Measurements from ENCODE around the gene GCGR. TPM values are rescaled to one million over a fixed set of nuclear protein-coding genes. Genes with fewer than 3 reads are reported as not detected.

The GCGR gene
- total RNA-seq, 1 donor from 2014 or later, result 0.74 TPM

GRCh38 chr17:81821147-81821546 lies 17.2 kb downstream of the GCGR start:
- peaks cover 2% of the 10 kb centered on the region for H3K36me3 Mint-ChIP-seq
- no peaks in the 10 kb centered on the region for H3K9me3 Mint-ChIP-seq
- H3K27me3 Mint-ChIP-seq (ENCODE audit: low read depth), result peaks cover 21% of the 10 kb centered on the region
- no peak for DNase-seq (ENCODE audit: low spot score in 2 of 2, unreplicated experiment in 2 of 2)
- H3K4me3 Mint-ChIP-seq, result no peak overlapping the region
- H3K4me1 Mint-ChIP-seq, result peaks cover 6% of the 10 kb centered on the region
- no peak overlapping the region for H3K27ac Mint-ChIP-seq
- TF ChIP-seq, protein P1, sequence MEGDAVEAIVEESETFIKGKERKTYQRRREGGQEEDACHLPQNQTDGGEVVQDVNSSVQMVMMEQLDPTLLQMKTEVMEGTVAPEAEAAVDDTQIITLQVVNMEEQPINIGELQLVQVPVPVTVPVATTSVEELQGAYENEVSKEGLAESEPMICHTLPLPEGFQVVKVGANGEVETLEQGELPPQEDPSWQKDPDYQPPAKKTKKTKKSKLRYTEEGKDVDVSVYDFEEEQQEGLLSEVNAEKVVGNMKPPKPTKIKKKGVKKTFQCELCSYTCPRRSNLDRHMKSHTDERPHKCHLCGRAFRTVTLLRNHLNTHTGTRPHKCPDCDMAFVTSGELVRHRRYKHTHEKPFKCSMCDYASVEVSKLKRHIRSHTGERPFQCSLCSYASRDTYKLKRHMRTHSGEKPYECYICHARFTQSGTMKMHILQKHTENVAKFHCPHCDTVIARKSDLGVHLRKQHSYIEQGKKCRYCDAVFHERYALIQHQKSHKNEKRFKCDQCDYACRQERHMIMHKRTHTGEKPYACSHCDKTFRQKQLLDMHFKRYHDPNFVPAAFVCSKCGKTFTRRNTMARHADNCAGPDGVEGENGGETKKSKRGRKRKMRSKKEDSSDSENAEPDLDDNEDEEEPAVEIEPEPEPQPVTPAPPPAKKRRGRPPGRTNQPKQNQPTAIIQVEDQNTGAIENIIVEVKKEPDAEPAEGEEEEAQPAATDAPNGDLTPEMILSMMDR (IDR thresholded peaks at IDR 0.05; ENCODE audit: unreplicated experiment), result no peak

GRCh38 chr17:81821603-81822311 lies 17.8 kb downstream of the GCGR start:
- no peak for DNase-seq (ENCODE audit: low spot score in 2 of 2, unreplicated experiment in 2 of 2)
- TF ChIP-seq, protein P1 (IDR thresholded peaks at IDR 0.05; ENCODE audit: unreplicated experiment), result no peak
- Mint-ChIP-seq H3K4me3 (no peak overlapping the region), H3K9me3 (no peaks in the 10 kb centered on the region), H3K27me3 (ENCODE audit: low read depth) (peaks cover 16% of the 10 kb centered on the region), H3K27ac (no peak overlapping the region), H3K36me3 (peaks cover 2% of the 10 kb centered on the region), H3K4me1 (peaks cover 4% of the 10 kb centered on the region)

DNA sequence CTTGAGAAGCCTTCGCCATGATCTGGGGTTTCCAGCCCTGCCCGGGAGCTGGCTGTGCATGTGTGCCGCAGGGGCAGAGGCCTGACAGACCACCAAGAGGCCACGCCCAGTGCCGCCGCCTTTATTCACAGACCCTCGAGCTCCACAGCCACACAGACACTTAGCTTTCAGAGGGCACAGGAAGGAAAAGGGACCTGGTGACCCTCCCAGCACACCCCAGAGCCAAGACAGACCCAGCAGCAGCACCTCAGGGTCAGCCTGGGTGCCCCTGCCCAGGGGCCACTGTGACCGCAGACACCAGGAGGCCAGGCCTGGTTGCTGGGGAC lies 18.3 kb downstream of the GCGR start:
- Mint-ChIP-seq H3K9me3 (no peaks in the 10 kb centered on the region), H3K4me1 (peaks cover 4% of the 10 kb centered on the region), H3K4me3 (no peak overlapping the region), H3K27me3 (ENCODE audit: low read depth) (peaks cover 14% of the 10 kb centered on the region), H3K27ac (no peak overlapping the region), H3K36me3 (peaks cover 2% of the 10 kb centered on the region)
- no peak for DNase-seq (ENCODE audit: low spot score in 2 of 2, unreplicated experiment in 2 of 2)
- TF ChIP-seq, protein P1 (IDR thresholded peaks at IDR 0.05; ENCODE audit: unreplicated experiment), result no peak

DNA sequence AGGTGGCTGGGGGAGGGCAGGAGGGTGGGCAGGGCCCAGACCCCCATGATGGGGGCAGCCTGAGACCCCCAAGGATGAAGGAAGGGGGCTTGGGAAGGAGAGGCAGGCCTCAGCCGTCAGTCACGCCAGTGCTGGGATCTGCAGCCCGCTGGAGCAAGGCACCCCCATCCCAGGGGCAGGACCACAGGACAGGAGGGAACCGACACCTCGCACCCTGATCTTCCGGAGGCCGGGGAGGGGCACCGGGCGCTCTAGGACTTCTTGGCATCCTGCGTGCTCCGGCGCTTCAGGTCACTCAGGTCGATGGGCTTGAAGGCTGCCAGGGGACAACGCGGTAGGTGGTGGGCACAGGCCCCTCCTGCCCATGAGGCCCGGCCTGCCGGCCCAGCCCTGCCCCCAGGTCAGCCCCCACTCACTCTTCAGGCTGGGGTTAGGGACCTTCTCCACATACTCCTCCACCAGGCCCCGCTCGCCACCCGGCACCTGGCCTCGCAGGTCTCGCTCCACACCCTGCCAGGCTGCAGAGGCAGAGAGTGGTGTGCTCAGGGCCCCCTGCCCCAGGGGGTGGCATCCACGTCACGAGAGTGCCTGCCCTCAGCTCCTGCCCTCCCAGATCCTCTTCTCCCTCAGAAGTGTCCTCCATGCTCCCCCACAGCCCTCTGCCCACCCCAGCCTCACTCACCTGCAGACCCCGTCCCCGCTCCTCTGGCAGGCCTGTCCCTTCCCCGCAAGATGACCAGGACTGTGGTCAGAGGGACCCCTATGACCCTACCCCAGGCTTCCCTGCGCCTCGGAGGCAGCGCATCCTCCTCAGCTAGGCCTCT lies 19.3 kb downstream of the GCGR start:
- H3K4me3 Mint-ChIP-seq, result no peak overlapping the region
- TF ChIP-seq, protein P1 (IDR thresholded peaks at IDR 0.05; ENCODE audit: unreplicated experiment), result no peak
- no peaks in the 10 kb centered on the region for H3K4me1 Mint-ChIP-seq
- no peaks in the 10 kb centered on the region for H3K9me3 Mint-ChIP-seq
- DNase-seq (ENCODE audit: low spot score in 2 of 2, unreplicated experiment in 2 of 2), result no peak
- H3K36me3 Mint-ChIP-seq, result peaks cover 2% of the 10 kb centered on the region
- no peak overlapping the region for H3K27ac Mint-ChIP-seq
- peaks cover 5% of the 10 kb centered on the region for H3K27me3 Mint-ChIP-seq (ENCODE audit: low read depth)

DNA sequence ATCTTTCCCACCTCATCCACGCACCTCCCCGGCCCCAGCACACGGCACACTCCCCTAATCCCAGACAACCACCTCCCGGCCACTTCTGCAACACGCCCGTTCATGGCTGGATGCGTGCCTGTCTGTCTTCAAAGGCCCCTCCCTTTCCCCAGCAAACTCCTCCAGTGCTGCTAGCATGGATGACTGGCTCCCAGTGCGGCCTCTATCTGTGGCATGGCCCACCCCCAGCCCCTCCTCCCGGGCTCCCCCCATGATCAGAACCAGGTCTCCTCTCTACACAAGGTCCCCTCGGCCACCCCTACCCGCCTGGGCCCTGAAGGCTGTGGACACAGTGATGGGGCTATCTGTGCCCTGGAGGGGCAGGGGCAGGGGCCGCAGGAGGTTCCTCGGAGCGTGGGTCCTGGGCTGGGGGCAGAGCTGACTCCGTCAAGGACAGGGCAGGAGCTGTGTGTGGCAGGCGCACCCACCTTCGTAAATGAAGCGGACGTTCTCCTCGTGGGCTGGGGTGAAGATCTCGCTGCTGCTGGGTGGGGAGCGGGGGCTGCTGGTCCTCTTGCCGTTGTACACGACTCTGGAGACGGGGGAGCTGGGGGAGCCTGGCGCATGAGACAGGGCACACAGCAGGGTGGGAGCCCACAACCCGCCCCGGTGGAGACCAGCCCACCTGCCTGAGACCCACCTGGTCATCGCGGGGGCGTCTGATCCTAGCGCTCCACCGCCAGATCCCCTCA lies 20.0 kb downstream of the GCGR start:
- Mint-ChIP-seq H3K36me3 (peaks cover 2% of the 10 kb centered on the region), H3K27ac (no peak overlapping the region), H3K27me3 (ENCODE audit: low read depth) (peaks cover 2% of the 10 kb centered on the region), H3K9me3 (no peaks in the 10 kb centered on the region), H3K4me3 (no peak overlapping the region), H3K4me1 (no peaks in the 10 kb centered on the region)
- DNase-seq (ENCODE audit: low spot score in 2 of 2, unreplicated experiment in 2 of 2), result no peak
- TF ChIP-seq, protein P1 (IDR thresholded peaks at IDR 0.05; ENCODE audit: unreplicated experiment), result no peak

Measured in mesothelial cell of epicardium (in vitro differentiated cells).